K562 (cell line): Measurements from ENCODE around the gene MT1A. TPM values are rescaled to one million over a fixed set of nuclear protein-coding genes. Genes with fewer than 3 reads are reported as not detected.

ENCODE experiments used
- ATAC-seq: fragments of 200-7000 bp; cut with Tn5 transposase; 3 replicates; pipeline ENCODE4 v1.9.1; 2020; ENCODE audit warnings: moderate library complexity
- BruUV-seq: library from RNA; stranded (reverse); fragments of 400-500 nt; replicated peaks from 2 replicates; lab custom pipeline; 2021; lab: Mats Ljungman, UMichigan
- CTCF ChIA-PET: fragments of 300-600 bp; formaldehyde crosslinking; extraction: SDS; loops from one replicate; lab custom pipeline; 2021; ENCODE audit warnings: low intra/inter-chr PET ratio; lab: Yijun Ruan, JAX
- POLR2A ChIA-PET: fragments of 300-600, 350-650 bp; sonication (Branson Sonifier 250); formaldehyde crosslinking; extraction: SDS; loops from one replicate; lab custom pipeline; 2021; ENCODE audit warnings: antibody characterized with exemption, inconsistent platforms; lab: Yijun Ruan, JAX
- DNase-seq, 4 experiments: peaks; one replicate each; pipeline versions ENCODE4 v3.0.0 to v3.0.0-alpha.2; 2011 to 2018; ENCODE audit warnings: low spot score in 3 of 4, mixed read lengths in 3 of 4; ENCODE audit errors: extremely low read depth in 1 of 4
- FAIRE-seq: peaks from 2 replicates; lab custom pipeline; 2011; peaks lifted over from hg19 to GRCh38; lab: Jason Lieb, UNC
- H2AFZ ChIP-seq: 2 replicates; pipeline ENCODE4 v1.6.0; 2011; ENCODE audit warnings: low read depth, low read length, control low read depth, inconsistent platforms
- H3K27ac ChIP-seq: fragments of 200-600 bp; 3 replicates; pipeline ENCODE4 v1.8.0; 2011; ENCODE audit warnings: low read depth, mild to moderate bottlenecking, control low read depth, inconsistent platforms, low read length, moderate library complexity, mixed read lengths; ENCODE audit errors: extremely low read depth
- H3K27me3 ChIP-seq, 2 experiments: fragments of 300-600 bp in 1 of 2; 2 replicates in 1 of 2; 3 replicates in 1 of 2; pipeline versions ENCODE4 v1.6.0 to v1.8.0; 2011; ENCODE audit warnings: inconsistent platforms in 2 of 2, low read length in 2 of 2, mild to moderate bottlenecking in 1 of 2, mixed read lengths in 1 of 2, moderate library complexity in 1 of 2; ENCODE audit not compliant: control insufficient read depth in 2 of 2, insufficient read depth in 2 of 2
- H3K36me3 ChIP-seq: fragments of 300-600 bp; 3 replicates; pipeline ENCODE4 v1.8.0; 2011; ENCODE audit warnings: mild to moderate bottlenecking, low read length, inconsistent platforms; ENCODE audit not compliant: control insufficient read depth, insufficient read depth
- H3K4me1 ChIP-seq, 2 experiments: fragments of 200-600 bp in 1 of 2; replicated peaks in 1 of 2; 2 replicates in 1 of 2; 3 replicates in 1 of 2; pipeline versions ENCODE4 v1.5.1 to v1.8.0; 2011; ENCODE audit warnings: inconsistent platforms in 2 of 2, low read length in 2 of 2, mild to moderate bottlenecking in 1 of 2, mixed read lengths in 1 of 2, moderate library complexity in 1 of 2; ENCODE audit not compliant: control insufficient read depth in 2 of 2, insufficient read depth in 2 of 2
- H3K4me2 ChIP-seq: 2 replicates; pipeline ENCODE4 v1.6.1; 2011; ENCODE audit warnings: low read length, control low read depth, inconsistent platforms, mixed read lengths; ENCODE audit not compliant: insufficient read depth
- H3K4me3 ChIP-seq: fragments of 200-600 bp; sonication (generic), shearing (Covaris generic); 2 replicates; pipeline ENCODE4 v1.5.1; 2016; ENCODE audit warnings: control low read depth, inconsistent platforms
- H3K79me2 ChIP-seq: fragments of 200-600 bp; 3 replicates; pipeline ENCODE4 v1.8.0; 2011; ENCODE audit warnings: low read length, inconsistent platforms; ENCODE audit not compliant: control insufficient read depth, insufficient read depth
- H3K9ac ChIP-seq, 2 experiments: 2 replicates each; pipeline versions ENCODE4 v1.6.0 to v1.6.1; 2011; ENCODE audit warnings: low read depth in 2 of 2, low read length in 2 of 2, control low read depth in 1 of 2, inconsistent platforms in 1 of 2, mild to moderate bottlenecking in 1 of 2, mixed read lengths in 1 of 2; ENCODE audit not compliant: insufficient read depth in 1 of 2
- H3K9me1 ChIP-seq: one replicate; pipeline ENCODE4 v1.6.0; 2011; ENCODE audit warnings: inconsistent platforms, mild to moderate bottlenecking, low read length, moderate library complexity; ENCODE audit not compliant: control insufficient read depth, insufficient read depth
- H3K9me3 ChIP-seq: replicated peaks from 2 replicates; pipeline ENCODE4 v1.5.1; 2011; ENCODE audit warnings: low read depth, low read length, inconsistent platforms; ENCODE audit not compliant: control insufficient read depth, insufficient read depth
- H4K20me1 ChIP-seq: replicated peaks from 2 replicates; pipeline ENCODE4 v1.6.1; 2011; ENCODE audit warnings: low read length, inconsistent platforms, mixed read lengths; ENCODE audit not compliant: control insufficient read depth, insufficient read depth
- ERF ChIP-seq: fragments of 450-650 bp; formaldehyde crosslinking; IDR thresholded peaks from 2 replicates; pipeline ENCODE4 v1.4.0; 2020; ENCODE audit warnings: mild to moderate bottlenecking, mixed read lengths
- GATAD2B ChIP-seq: fragments of 450-650 bp; IDR thresholded peaks from 2 replicates; pipeline ENCODE4 v1.6.1; 2017; ENCODE audit warnings: mild to moderate bottlenecking, borderline replicate concordance
- MEIS2 ChIP-seq: fragments of 450-650 bp; IDR thresholded peaks from 2 replicates; pipeline ENCODE4 v1.6.1; 2014; ENCODE audit warnings: mild to moderate bottlenecking; ENCODE audit not compliant: partially characterized antibody
- MTA3 ChIP-seq: fragments of 450-650 bp; formaldehyde crosslinking; IDR thresholded peaks from 2 replicates; pipeline ENCODE4 v1.6.1; 2017; ENCODE audit warnings: mild to moderate bottlenecking, borderline replicate concordance
- NR1H2 ChIP-seq: sonication (generic); formaldehyde crosslinking; IDR thresholded peaks from 2 replicates; pipeline ENCODE4 v1.4.0; 2020; ENCODE audit warnings: mild to moderate bottlenecking, missing genetic modification reagents
- SMARCA5 ChIP-seq: fragments of 450-650 bp; IDR thresholded peaks from 2 replicates; pipeline ENCODE4 v1.6.1; 2016
- TCFL5 ChIP-seq: fragments of 250-450 bp; sonication (Bioruptor Pico); conservative IDR thresholded peaks from 2 replicates; pipeline ENCODE4 v1.6.1; 2021; ENCODE audit warnings: mild to moderate bottlenecking, moderate library complexity, matching md5 sums
- ZKSCAN1 ChIP-seq: fragments of 150-350 bp; IDR thresholded peaks from 2 replicates; pipeline ENCODE4 v1.6.1; 2016; ENCODE audit warnings: low read depth, low read length
- ZNF23 ChIP-seq: fragments of 250-450 bp; sonication (Bioruptor Pico); IDR thresholded peaks from 2 replicates; pipeline ENCODE4 v1.4.0; 2020; ENCODE audit warnings: mild to moderate bottlenecking
- WGBS: fragments of 100-300 bp; shearing (Covaris generic); methylation state at CpG from one replicate; pipeline ENCODE4 v1.1.6; 2016; ENCODE audit warnings: low coverage, mixed read lengths; ENCODE audit not compliant: insufficient coverage; ENCODE audit errors: missing lambda C conversion rate; 5-methylcytosine and 5-hydroxymethylcytosine counted together
- in situ Hi-C: fragments of 300-500 bp; cut with MboI; formaldehyde crosslinking; loops from 4 replicates; pipeline ENCODE4 v1.15.0; 2018; ENCODE audit warnings: inconsistent platforms, mixed read lengths
- intact Hi-C: fragments of 100-400 bp; cut with micrococcal nuclease; formaldehyde crosslinking; loops from 2 replicates; pipeline ENCODE4 v1.14.2; 2022
- polyA plus RNA-seq, 8 experiments: library from polyadenylated mRNA; depleted of rRNA in 4 of 8; stranded (reverse) in 5 of 8; unstranded in 3 of 8; fragments of >200 nt; fragmentation: Nextera tagmentation in 2 of 8; fragmentation: Illumina TruSeq in 1 of 8; extraction: Ambion mirVana in 2 of 8; extraction: Trizol in 1 of 8; gene quantifications; 2 replicates each; pipeline versions ENCODE4 v1.2.1 to v1.2.3, GENCODE V29; 2011 to 2014; ENCODE audit warnings: inconsistent platforms in 1 of 8, missing spikeins in 1 of 8
- total RNA-seq, 7 experiments: library from RNA; depleted of rRNA in 6 of 7; stranded (reverse); fragments of >200 nt in 6 of 7; fragmentation: Illumina TruSeq in 2 of 7; extraction: Trizol in 2 of 7; gene quantifications; 2 replicates each; pipeline versions ENCODE4 v1.2.1 to v1.2.3, GENCODE V29; 2011 to 2021; ENCODE audit warnings: low replicate concordance in 1 of 7
- TF ChIP-seq, protein P1 (sequence below): fragments of 450-650 bp; formaldehyde crosslinking; IDR thresholded peaks from 2 replicates; pipeline ENCODE4 v1.4.0; 2022; ENCODE audit warnings: missing genetic modification characterization
- TF ChIP-seq, protein P2 (sequence below), 2 experiments: fragments of 450-650 bp; conservative IDR thresholded peaks; 2 replicates each; pipeline ENCODE4 v1.6.1; 2017; ENCODE audit warnings: mild to moderate bottlenecking in 2 of 2, moderate library complexity in 2 of 2
- TF ChIP-seq, protein P3 (sequence below): fragments of 150-350 bp; IDR thresholded peaks from 2 replicates; pipeline ENCODE4 v1.6.1; 2014; ENCODE audit warnings: low read depth, mild to moderate bottlenecking, low read length, borderline replicate concordance

MT1A gene
- total and polyA plus RNA-seq, 9 of the 15 experiments (the other 6 are each of a cell fraction or from before 2014, with no cell fraction given): 0.23 TPM; not detected in 8

DNA sequence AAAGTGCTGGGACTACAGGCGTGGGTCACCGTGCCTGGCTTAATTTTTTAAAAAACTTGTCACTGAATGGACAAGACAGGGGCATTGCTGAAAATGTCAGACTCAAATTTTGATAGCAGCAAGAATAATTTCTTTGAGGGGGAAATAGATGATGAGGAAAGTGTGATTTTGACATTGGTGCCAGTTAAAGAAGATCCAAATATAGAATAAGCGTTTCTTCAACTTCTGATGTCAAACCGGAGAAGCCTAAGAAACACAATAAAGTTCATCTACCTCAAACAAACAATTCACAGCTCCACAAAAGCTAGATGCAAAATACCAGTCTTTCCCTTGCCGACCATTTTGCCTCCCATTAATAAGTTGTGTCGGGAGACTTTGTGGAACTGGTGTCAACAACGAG is 48.3 kb downstream of the MT1A start:
- 1% methylated on average over 7 of the region's 7 CpGs for WGBS
- Histone ChIP-seq H3K9me1 (no peaks in the 10 kb centered on the region), H3K27ac (no peak overlapping the region), H3K36me3 (no peaks in the 10 kb centered on the region), H4K20me1 (no peaks in the 10 kb centered on the region), H3K4me3 (no peak overlapping the region), H3K4me1 (peaks cover 6 to 12% of the 10 kb centered on the region in 2 experiments; a peak in 3 of 5 replicates), H3K79me2 (no peaks in the 10 kb centered on the region), H3K27me3 (peaks cover 7 to 51% of the 10 kb centered on the region in 2 experiments; a peak in 4 of 5 replicates), H2AFZ (no peak overlapping the region), H3K4me2 (no peak overlapping the region), H3K9me3 (no peaks in the 10 kb centered on the region), H3K9ac (no peak overlapping the region)
- BruUV-seq: no TSS peak
- CTCF ChIA-PET: no interaction called here
- FAIRE-seq: no peak
- no peak for ATAC-seq
- POLR2A ChIA-PET: no interaction called here
- TF ChIP-seq MTA3: no peak
- TF ChIP-seq NR1H2 (CRISPR knock-in tag): no peak
- TF ChIP-seq, protein P1, sequence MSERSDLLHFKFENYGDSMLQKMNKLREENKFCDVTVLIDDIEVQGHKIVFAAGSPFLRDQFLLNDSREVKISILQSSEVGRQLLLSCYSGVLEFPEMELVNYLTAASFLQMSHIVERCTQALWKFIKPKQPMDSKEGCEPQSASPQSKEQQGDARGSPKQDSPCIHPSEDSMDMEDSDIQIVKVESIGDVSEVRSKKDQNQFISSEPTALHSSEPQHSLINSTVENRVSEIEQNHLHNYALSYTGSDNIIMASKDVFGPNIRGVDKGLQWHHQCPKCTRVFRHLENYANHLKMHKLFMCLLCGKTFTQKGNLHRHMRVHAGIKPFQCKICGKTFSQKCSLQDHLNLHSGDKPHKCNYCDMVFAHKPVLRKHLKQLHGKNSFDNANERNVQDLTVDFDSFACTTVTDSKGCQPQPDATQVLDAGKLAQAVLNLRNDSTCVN (CRISPR knock-in tag): no peak
- no peak for TF ChIP-seq TCFL5
- TF ChIP-seq ERF (CRISPR knock-in tag): no peak
- no peak for TF ChIP-seq SMARCA5
- TF ChIP-seq ZNF23: no peak
- TF ChIP-seq GATAD2B: no peak
- TF ChIP-seq, protein P2, sequence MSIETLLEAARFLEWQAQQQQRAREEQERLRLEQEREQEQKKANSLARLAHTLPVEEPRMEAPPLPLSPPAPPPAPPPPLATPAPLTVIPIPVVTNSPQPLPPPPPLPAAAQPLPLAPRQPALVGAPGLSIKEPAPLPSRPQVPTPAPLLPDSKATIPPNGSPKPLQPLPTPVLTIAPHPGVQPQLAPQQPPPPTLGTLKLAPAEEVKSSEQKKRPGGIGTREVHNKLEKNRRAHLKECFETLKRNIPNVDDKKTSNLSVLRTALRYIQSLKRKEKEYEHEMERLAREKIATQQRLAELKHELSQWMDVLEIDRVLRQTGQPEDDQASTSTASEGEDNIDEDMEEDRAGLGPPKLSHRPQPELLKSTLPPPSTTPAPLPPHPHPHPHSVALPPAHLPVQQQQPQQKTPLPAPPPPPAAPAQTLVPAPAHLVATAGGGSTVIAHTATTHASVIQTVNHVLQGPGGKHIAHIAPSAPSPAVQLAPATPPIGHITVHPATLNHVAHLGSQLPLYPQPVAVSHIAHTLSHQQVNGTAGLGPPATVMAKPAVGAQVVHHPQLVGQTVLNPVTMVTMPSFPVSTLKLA (conservative IDR thresholded peaks at IDR 0.05): no peak
- TF ChIP-seq, protein P3, sequence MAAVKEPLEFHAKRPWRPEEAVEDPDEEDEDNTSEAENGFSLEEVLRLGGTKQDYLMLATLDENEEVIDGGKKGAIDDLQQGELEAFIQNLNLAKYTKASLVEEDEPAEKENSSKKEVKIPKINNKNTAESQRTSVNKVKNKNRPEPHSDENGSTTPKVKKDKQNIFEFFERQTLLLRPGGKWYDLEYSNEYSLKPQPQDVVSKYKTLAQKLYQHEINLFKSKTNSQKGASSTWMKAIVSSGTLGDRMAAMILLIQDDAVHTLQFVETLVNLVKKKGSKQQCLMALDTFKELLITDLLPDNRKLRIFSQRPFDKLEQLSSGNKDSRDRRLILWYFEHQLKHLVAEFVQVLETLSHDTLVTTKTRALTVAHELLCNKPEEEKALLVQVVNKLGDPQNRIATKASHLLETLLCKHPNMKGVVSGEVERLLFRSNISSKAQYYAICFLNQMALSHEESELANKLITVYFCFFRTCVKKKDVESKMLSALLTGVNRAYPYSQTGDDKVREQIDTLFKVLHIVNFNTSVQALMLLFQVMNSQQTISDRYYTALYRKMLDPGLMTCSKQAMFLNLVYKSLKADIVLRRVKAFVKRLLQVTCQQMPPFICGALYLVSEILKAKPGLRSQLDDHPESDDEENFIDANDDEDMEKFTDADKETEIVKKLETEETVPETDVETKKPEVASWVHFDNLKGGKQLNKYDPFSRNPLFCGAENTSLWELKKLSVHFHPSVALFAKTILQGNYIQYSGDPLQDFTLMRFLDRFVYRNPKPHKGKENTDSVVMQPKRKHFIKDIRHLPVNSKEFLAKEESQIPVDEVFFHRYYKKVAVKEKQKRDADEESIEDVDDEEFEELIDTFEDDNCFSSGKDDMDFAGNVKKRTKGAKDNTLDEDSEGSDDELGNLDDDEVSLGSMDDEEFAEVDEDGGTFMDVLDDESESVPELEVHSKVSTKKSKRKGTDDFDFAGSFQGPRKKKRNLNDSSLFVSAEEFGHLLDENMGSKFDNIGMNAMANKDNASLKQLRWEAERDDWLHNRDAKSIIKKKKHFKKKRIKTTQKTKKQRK: no peak
- no peak for TF ChIP-seq MEIS2
- TF ChIP-seq ZKSCAN1: no peak
- no peak for DNase-seq
- in situ Hi-C loops: no loop called here
- intact Hi-C loops: no loop called here
